TTC549 (cell line): ENCODE measurements around the gene EXOC3L1.

Experiments used
- FAIRE-seq: peaks from 2 replicates; lab custom pipeline; 2012; peaks lifted over from hg19 to GRCh38; lab: Jason Lieb, UNC

EXOC3L1 gene

DNA sequence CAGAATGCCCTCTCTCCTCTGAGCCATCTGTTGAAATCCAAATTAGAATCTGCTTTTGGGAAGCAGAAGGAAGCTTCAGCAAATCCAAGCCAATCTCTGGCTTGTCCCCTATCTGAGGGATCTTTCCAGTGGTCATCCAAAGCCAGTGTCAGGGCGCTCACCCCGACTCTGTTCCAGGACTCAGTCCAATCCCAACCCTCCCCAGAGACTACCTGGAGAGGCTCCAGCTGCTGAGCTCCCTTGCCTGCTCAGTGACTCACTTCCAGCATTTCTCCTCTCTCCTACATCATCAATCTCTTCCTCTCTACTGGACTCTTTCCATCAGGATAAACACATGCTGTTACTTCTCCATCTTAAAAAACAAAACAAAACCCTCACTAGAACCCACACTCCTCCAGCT lies 8.6 kb downstream of the EXOC3L1 start:
- FAIRE-seq: no peak

DNA sequence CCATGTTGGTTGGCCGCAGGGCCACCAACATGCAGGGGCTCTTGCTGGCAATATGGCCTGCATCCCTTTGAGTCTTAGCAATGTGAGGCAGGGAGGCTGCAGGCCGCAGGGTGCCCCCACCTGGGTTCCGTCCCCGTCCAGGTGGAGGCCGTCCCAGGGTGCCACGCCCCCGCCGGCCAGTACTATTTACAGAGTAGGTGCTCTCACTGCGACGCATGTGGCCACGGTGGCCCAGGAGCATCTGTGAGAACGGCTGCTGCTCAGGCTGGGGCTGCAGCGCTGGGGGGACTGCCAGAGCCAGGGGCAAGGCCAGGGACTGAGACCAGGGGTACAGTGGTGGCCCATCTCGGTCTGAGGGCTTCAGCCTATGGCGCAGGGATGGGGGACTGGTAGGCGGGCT lies 9.8 kb downstream of the EXOC3L1 start:
- no peak for FAIRE-seq

DNA sequence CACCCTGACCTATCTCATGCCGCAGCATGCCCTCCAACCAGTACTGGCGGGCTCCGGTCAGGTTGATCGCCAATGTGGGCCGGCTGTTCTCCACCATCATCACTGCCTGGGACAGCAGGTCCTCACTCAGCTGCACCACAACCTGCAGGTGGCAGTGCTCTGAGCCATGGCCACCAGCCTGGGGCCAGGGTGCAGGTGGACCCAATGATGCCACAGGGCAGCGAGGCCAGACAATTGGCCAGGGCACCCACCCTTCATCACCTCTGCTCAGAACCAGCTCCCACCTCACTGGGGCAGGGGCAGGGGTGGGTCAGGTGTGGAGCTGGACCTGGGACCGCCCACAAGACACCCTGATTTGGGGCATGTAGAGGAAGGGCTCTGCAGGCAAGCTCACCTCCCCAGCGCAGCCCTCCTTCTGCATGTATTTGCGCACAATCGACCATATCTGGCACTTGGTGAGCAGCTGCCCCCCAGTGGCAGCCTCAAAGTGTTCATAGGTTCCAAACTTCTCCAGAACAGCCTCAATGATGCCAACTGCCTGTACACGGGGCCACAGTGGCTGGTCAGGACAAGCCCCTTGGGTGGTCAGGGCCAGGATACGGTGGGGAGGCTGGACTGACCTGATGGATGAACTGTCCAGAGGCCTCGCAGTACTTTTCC lies 10.4 kb downstream of the EXOC3L1 start:
- no peak for FAIRE-seq

DNA sequence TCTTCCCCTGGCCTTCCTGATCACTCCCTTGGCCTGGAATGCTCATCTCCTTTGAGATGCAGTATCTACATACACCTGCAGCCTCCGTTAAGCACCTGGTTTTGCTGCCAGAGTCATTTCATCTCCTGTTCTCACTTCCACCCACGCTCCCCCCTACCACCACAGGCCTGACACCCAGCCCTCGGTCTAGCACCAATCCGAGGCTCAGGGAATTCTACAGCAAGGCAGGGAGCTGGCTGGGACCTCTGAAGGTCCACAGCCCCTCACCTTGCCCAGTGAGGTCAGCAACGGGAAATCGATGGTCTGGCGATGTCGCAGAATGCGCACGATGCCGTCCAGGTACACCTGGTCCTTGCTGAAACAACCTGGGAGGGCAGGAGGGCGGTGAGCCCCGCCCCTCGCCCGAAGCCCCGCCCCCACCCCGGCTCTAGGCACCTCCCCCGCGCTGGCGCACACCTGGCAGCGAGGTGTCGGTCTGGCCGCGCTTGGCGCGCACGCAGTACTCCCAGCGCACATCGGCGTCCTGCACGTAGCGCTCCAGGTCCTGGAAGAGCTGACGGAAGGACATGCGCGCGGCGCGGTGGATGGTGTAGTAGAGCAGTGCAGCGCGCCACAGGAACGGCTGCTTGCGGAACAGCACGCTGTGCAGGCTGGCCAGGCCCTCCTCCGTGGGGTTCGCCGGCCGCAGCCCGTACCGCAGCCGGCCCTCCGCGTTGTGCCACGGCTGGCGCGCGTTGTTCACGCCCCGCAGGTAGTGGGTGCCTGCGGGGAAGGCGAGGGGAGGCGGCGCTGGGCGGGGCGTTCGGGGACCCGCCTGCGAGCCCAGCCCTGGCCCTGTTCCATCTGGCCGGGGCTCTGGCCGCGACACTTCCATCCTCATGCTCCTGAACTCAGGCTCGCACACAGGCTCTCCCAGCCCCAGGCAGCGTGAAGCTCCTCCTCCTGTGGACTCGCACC lies 11.9 kb downstream of the EXOC3L1 start:
- FAIRE-seq: no peak

DNA sequence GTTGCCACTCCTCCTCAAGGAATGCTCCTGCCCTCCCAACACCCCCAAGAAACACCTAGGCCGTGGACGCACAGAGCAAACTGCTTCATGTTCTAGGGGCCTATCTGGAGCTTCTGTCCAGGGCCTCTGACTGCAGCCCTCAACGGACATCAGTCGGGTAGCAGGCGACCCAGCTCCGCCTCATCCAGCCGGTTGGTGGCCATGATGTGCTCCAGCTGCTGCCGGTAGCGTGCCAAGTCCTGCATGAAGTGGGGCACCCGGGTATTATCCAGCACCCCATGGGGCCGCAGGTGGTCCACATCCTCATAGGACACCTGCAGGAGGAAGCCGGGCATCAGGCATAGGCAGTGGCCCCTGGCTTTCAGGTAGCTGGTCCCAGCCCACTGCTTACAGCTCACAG lies 13.3 kb downstream of the EXOC3L1 start:
- no peak for FAIRE-seq

DNA sequence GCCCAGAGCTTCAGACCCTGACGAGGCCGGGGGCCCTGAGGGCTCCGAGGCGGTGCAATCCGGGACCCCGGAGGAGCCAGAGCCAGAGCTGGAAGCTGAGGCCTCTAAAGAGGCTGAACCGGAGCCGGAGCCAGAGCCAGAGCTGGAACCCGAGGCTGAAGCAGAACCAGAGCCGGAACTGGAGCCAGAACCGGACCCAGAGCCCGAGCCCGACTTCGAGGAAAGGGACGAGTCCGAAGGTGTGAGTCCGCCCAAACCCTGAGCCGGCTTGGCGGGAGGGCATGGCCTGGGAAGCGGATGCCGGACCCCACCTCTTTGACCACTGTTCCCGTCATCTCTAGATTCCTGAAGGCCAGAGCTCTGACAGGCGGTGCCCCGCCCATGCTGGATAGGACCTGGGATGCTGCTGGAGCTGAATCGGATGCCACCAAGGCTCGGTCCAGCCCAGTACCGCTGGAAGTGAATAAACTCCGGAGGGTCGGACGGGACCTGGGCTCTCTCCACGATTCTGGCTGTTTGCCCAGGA lies 15.2 kb downstream of the EXOC3L1 start:
- FAIRE-seq: no peak

DNA sequence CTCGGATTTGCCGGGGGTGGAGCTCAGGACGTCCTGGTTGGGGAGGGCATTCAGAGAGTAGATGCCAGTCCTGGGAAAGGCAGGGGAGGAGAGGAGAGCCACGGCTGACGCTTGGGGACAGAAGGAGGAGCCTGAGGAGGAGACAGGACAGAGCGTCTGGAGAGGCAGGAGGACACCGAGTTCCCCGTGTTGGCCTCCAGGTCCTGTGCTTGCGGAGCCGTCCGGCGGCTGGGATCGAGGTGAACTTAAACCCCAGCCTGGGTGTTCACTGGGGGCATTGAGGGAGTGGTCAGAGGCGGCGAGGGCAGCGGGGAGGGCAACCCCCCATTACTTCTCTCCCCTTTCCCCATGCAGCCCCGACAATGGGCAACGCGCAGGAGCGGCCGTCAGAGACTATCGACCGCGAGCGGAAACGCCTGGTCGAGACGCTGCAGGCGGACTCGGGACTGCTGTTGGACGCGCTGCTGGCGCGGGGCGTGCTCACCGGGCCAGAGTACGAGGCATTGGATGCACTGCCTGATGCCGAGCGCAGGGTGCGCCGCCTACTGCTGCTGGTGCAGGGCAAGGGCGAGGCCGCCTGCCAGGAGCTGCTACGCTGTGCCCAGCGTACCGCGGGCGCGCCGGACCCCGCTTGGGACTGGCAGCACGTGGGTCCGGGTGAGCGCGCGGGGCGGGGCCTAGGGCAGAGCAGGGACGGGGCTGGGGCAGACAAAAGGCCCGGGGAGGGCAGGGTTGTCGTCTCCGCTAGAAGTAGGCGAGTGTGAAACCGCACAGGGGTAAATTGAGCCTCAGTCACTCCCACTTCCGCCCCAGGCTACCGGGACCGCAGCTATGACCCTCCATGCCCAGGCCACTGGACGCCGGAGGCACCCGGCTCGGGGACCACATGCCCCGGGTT lies 15.9 kb downstream of the EXOC3L1 start:
- no peak for FAIRE-seq

DNA sequence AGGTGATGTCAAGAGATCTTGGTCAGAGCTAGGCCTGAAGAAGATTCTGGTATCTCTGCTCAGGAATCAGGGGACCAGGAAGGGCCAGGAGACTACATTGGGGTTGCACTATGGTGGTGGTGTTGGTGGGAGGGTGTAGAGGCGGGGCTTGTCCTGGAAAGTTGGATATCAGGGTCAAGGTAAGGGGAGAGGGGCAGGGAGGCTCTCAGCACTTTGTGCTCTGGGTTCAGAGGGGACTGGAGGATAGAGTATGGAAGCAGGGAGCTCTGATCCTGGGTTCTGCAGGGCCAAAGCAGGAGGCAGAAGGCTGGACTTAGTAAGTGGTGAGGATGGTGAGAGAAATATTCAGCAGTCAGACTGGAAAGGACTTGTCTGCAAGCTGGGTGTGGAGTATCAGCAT lies 16.6 kb downstream of the EXOC3L1 start:
- FAIRE-seq: no peak

DNA sequence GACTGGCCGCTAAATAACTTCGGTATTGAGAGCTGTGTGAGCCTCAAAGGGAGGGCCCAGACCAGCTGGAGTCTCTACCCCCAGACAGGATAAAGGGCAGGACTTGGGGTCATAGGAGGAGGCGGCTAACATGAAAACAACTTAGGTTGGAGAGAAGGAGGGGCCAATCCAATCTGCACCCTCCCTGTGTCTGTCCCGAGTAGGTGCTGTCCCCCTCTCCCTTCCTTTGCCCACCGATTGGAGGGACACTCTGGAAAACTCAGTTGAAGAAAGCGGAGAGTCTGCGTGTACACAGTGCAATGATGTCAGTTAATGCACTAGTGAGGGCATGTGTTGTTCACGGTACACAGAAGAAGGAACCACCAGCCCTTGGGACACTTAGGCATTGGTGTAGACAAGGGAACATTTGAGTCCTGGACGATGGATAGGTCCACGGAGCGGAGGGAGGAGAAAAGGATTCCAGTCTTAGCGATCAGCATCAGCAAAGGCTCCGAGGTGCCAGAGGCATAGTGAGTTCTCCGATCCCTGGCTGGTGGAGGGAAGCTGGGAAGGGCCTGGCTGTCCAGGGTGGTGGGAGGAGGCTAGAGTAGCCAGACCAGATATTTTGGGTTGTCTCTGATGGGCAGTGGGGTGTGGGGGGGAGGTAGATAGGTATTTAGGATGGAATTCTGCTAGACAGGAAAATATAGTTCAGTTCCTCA lies 18.8 kb downstream of the EXOC3L1 start:
- no peak for FAIRE-seq

DNA sequence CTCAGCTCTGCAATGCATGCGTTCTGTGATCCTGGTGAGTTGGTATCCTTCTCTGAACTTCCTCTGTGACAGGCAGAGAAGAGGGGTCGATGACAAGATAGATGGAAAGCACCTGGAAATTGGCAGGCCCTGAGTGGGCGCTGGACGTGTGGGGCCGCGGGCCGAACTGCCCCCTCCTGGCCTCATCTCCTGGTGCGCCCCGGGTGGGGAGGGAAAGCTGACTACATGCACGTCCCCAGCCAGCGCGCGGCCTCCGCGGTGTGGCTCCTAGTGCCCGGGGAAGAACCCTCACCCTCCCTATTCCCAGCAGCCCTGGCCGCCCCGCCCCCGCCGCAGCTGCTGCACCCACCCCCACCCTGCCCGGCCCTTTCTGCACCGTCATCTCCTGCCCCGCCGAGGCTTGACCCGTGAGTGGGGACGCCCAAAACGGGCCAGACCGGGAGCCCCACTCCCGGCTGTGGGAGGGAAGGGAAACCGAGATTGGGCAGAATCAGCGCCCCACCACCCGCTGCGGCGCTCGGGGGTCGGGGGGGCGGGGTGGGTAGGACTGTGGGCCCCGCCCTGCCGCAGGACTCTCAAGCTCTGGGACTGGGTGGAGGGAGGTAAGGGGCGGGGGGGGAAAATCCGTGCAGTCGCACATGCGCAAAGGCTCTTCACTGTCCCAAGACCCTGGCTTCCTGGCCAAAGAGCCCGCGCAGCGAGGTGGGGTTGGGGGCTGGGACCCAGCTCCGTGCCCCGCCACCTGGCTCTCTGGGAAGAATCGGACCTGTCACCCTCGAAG lies 19.6 kb downstream of the EXOC3L1 start, which contains the start of gene NOL3:
TSS of gene NOL3 (plus strand) at position 371 of the 781 bp plus-strand sequence.
- no peak for FAIRE-seq

DNA sequence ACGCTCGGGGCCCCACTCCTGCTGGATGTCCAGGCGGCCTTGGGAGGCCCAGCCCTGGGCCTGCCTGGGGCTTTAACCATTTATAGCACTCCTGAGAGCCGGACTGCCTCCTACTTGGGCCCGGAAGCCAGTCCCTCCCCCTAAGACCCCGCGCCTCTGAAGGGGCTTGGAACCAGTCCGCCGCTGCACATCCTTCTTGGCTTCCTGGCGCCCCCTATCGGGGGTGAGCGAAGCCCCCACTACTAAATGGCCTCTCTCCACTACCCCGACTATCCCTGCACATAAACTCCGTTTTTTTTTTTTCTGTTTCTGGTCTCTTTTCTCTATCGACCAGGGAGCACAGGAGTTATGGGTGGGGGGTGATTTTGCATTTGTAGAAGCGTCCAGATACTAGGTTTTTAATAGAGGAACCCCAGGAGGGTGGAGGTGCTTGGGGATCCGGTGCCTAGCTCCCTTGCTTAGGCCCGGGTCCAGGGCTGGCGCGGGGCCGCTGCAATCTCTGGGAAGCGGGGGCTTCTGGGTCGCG lies 20.2 kb downstream of the EXOC3L1 start:
- no peak for FAIRE-seq

DNA sequence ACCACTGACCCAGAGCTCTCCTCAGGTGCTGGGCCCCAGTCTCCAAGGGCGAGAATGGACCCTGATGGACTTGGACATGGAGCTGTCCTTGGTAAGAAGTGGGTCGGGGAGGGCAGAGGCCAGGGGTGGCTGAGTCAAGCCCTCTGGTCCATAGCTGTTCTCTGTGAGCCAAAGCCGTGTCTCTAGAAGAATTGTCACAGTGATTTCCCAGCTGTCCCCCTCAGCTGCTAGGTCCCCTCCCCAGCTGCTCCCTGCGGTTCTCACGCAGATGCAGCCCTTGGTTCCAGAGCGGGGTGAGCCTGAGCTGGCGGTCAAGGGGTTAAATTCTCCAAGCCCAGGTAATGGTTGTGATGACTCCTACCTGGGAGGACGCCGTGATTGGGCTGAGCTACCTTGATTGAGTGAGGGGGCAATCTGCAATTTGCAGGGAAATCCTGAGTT lies 20.9 kb downstream of the EXOC3L1 start:
- no peak for FAIRE-seq

DNA sequence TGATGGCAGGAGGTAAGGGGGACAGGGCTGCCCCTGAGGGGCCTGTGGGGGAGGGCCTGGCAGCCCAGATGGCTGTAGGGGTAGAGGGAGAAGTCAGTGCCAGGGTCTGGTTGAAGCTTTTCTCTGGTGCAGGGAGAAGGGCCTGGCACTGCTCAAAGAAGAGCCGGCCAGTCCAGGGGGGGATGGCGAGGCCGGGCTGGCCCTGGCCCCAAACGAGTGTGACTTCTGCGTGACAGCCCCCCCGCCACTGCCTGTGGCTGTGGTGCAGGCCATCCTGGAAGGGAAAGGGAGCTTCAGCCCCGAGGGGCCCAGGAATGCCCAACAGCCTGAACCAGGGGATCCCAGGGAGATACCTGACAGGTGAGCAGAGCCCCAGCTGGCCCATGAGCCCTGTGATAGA lies 22.3 kb downstream of the EXOC3L1 start:
- no peak for FAIRE-seq

DNA sequence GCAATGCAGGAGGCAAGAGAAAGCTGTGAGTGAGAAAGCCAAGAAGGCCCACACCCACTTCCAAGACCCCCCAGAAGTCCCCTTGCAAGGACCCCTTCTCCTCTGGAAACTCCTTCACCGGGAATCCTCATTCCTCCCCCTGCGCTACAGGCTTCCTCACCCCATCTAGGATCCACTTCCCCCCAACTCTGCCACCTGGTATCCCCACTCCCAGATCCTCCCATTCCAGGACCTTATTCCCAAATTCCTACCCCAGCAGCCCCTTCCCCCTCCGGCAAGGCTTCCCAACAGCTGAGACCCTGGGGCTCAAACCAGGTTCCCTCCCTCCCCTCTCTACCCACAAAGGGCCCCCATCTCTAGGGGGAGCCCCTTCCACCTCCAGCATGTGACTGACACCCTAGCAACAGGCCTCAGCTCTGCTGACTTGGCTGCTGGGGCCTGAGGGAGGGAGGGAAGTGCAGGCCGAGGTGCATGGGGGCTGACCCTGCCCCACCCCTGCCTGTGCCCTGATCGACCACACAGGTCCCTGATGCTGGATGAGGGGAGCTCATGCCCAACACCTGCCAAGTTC lies 23.3 kb downstream of the EXOC3L1 start:
- FAIRE-seq: no peak

DNA sequence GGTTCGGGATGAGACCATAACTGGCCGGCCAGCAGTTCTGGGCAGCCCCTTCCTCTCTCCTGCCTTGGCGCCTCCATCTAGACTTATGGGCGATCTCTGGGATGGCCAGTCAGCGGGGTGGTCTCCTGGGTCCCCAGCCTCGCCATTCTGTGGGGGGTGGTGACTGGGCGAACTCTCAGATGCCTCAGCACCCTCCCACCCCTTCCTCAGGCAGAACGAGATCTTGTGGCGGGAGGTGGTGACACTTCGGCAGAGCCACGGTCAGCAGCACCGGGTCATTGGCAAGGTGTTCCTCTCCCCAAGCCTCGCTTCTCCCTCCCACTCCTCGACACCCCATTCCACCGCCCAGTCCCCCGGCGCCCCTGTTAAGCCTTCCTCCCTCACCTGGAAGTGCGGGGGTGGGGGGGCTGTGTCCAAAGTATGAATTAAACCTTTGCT lies 23.8 kb downstream of the EXOC3L1 start:
- FAIRE-seq: no peak

DNA sequence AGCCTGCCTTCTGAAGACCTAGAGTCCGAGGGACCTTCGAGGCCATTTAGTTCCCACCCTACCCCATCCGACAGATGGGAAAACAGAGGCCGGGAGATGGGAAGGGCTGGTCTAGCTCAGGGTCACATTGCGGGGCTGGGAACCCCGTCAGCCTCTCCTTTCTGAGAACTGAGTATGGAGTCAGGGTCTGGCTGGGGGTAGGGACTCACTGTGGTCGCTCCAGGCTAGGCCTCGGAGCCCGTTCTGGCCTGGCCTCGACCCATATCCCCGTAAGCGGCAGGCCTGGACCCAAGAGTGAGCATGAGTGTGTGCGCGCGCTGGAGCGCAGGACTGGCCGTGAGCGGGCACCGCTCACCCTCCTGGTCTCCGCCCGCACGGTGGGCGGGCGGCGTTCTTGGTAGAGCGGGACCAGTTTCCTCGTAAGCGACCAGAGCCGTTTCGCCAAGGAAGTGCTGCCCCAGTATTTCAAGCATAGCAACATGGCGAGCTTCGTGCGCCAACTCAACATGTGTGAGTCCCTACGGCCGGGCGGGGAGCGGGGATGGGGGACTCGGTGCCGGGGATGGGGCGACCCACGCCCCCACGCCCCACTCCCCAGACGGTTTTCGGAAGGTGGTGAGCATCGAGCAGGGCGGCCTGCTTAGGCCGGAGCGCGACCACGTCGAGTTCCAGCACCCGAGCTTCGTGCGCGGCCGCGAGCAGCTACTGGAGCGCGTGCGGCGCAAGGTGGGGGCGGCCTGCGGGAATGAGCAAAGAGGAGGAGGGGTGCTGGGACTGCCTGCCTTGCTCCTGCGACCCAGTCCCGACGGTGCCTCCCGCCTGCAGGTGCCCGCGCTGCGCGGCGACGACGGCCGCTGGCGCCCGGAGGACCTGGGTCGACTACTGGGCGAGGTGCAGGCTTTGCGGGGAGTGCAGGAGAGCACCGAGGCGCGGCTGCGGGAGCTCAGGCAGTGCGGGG lies 24.5 kb downstream of the EXOC3L1 start:
- FAIRE-seq: no peak

DNA sequence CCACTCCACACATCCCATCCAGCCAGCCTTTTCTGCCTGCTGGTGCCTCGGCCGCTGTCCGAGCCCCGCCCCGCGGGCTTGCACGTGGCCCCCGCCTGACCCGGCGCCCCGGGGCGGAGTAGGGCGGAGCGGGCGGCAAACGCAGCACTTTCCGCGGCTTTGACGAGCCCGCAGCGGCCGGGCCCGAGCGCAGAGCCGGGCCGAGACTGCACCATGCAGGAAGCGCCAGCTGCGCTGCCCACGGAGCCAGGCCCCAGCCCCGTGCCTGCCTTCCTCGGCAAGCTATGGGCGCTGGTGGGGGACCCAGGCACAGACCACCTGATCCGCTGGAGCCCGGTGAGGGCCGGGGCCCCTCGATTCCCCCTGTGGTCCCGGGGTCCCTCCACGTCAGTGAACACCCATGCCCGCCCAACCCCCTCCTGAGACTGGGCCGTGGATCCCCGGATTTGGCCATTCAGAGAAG lies 25.3 kb downstream of the EXOC3L1 start, which contains the start of gene HSF4:
TSS of gene HSF4 (plus strand) at position 147 of the 463 bp plus-strand sequence. CDS start at position 214, 67 bp downstream.
- FAIRE-seq: no peak

DNA sequence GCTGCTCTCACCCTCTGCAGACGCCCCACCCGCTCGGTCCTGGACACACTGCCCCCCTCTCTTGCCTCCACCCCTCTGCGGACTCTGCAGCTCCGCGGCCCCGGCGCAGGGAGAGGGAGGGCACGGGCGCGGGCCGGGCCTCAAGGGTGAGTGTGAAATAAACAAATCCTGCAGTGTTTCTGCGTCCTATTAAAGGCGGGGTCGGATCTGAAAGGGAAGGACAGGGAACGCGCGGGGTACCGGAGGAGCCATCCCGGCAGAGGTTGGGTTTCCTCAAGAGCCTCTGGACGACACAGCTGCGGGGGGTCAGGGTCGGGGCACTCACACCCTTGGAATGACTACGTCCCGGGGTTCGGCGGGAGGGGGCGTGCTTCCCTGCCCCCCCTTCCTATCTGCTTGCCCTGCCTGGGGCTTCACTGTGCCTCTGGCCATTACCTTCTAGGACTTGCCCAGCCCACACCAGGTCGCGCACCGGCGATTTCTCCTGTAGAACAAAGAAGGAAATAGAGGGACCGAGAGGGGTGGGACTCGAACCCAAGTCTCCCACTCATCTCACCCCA lies 25.9 kb downstream of the EXOC3L1 start:
- no peak for FAIRE-seq
